Activated CD8-positive, alpha-beta memory T cell treated with anti-CD3 and anti-CD28 coated beads, Interleukin-2, amount 10 ng/mL, durations not matched to agents 7 days and 5 days (primary cell): ENCODE results near the gene MAGI3. TPM values are rescaled to one million over a fixed set of nuclear protein-coding genes. Genes with fewer than 3 reads are reported as not detected.
"Not testable (repeated sequence)": the region's sequence is repeated elsewhere in the genome, so short reads cannot be mapped to it uniquely, and the experiment has no call there.

Experiments used
- ATAC-seq: fragments of 150-1000 bp; cut with Tn5 transposase; one replicate; pipeline ENCODE4 v1.10.0; 2021; ENCODE audit warnings: moderate library complexity
- CTCF ChIA-PET: fragments of 350-600 bp; sonication (Branson Sonifier 250); formaldehyde crosslinking; loops from one replicate; lab custom pipeline; 2021; ENCODE audit warnings: antibody characterized with exemption; lab: Charles Lee
- DNase-seq: peaks from one replicate; pipeline ENCODE4 v3.0.0-alpha.2; 2020
- H3K27ac Mint-ChIP-seq: one replicate; pipeline ENCODE4 v1.8.0; 2021; ENCODE audit warnings: mild to moderate bottlenecking, mixed read lengths
- H3K27me3 Mint-ChIP-seq: one replicate; pipeline ENCODE4 v1.8.0; 2021; ENCODE audit warnings: mixed read lengths
- H3K36me3 Mint-ChIP-seq: one replicate; pipeline ENCODE4 v1.8.0; 2021; ENCODE audit warnings: mild to moderate bottlenecking, mixed read lengths
- H3K4me1 Mint-ChIP-seq: one replicate; pipeline ENCODE4 v1.8.0; 2021; ENCODE audit warnings: mixed read lengths
- H3K4me3 Mint-ChIP-seq: one replicate; pipeline ENCODE4 v1.8.0; 2021; ENCODE audit warnings: mild to moderate bottlenecking, moderate library complexity, mixed read lengths
- H3K9me3 Mint-ChIP-seq: one replicate; pipeline ENCODE4 v1.8.0; 2022; ENCODE audit warnings: low read depth, mixed read lengths
- total RNA-seq, 2 experiments: library from RNA; stranded (reverse); gene quantifications; one replicate each; pipeline ENCODE4 v1.2.3, GENCODE V29; 2021

Gene MAGI3
- total RNA-seq, 2 experiments from 2014 or later, result 6.5 to 9.8 TPM

DNA sequence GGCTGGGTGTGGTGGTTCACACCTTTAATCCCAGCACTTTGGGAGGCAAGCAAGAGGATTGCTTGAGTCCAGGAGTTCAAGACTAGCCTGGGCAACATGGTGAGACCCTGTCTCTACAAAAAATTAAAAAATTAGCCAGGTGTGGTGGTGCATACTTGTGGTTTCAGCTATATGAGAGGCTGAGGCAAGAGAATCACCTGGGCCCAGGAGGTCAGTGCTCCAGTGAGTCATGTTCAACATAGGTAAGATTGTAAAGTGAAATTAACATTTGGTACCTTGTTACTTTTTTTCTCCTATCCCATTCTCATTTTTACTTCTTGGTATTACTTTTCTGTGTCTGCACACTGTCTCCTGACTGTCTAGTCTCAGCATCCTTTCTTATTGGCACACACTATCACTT, 19.0 kb downstream of the MAGI3 start:
- no peak overlapping the region for H3K4me3 Mint-ChIP-seq
- no peaks in the 10 kb centered on the region for H3K36me3 Mint-ChIP-seq
- H3K9me3 Mint-ChIP-seq, result no peaks in the 10 kb centered on the region
- no peak for DNase-seq
- peaks cover 5% of the 10 kb centered on the region for H3K4me1 Mint-ChIP-seq
- CTCF ChIA-PET, result no interaction called here
- H3K27ac Mint-ChIP-seq, result no peak overlapping the region
- no peaks in the 10 kb centered on the region for H3K27me3 Mint-ChIP-seq
- ATAC-seq, result no peak

DNA sequence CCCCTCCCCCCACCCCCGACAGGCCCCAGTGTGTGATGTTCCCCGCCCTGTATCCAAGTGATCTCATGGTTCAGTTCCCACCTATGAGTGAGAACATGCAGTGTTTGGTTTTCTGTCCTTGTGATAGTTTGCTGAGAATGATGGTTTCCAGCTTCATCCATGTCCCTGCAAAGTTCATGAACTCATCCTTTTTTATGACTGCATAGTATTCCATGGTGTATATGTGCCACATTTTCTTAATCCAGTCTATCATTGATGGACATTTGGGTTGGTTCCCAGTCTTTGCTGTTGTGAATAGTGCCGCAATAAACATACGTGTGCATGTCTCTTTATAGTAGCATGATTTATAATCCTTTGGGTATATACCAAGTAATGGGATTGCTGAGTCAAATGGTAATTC, 21.7 kb downstream of the MAGI3 start:
- H3K36me3 Mint-ChIP-seq, DNase-seq, H3K27ac Mint-ChIP-seq, CTCF ChIA-PET, H3K9me3 Mint-ChIP-seq, ATAC-seq, H3K4me1 Mint-ChIP-seq, H3K4me3 Mint-ChIP-seq, H3K27me3 Mint-ChIP-seq: not testable (repeated sequence)

DNA sequence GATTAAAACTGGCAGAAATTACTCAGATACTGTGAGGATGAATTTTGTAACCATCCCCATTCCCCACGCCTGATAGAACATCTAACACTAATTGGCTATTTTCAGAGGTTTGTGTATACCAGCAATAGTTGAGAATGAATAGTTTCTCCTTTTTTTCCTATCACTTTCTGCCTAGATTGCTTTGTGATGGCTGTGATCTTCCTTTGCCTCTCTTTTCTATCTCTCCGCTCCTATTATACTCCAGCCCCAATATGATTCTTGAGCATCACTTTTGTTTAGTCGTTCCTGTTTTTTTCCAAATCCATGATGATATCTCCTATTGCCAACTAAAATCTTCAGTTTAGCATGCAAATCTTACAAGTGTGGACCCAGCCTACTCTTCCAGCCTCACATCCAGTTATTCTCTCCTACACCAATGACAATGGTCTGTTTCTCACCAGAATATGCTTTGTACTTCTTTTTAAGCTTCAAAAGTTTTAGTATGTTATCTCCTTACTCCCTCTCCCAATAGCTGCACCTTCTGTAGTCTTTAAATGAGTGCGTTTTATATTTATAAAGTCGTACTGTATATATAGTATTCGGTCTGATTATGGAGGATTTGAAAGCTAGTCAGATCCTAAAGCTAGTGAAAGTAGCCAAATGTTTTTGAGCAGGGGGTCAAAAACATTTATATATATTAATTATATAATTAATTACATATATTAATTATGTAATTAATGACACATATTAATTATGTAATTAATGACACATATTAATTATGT, 25.2 kb downstream of the MAGI3 start:
- ATAC-seq (peak; percentile 69), DNase-seq (no peak)
- Mint-ChIP-seq H3K27ac (no peak overlapping the region), H3K9me3 (no peaks in the 10 kb centered on the region), H3K27me3 (no peaks in the 10 kb centered on the region), H3K36me3 (no peaks in the 10 kb centered on the region), H3K4me1 (no peaks in the 10 kb centered on the region), H3K4me3 (no peak overlapping the region)
- CTCF ChIA-PET, result no interaction called here

DNA sequence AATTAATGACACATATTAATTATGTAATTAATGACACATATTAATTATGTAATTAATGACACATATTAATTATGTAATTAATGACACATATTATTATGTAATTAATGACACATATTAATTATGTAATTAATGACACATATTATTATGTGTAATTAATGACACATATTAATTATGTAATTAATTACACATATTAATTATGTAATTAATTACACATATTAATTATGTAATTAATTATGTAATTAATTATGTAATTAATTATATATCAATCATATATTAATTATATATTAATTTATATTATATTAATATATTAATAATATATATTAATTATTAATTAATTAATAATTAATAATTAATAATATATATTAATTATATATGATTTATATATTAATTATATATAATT, 25.8 kb downstream of the MAGI3 start:
- H3K9me3 Mint-ChIP-seq, H3K4me1 Mint-ChIP-seq, ATAC-seq, CTCF ChIA-PET, H3K27me3 Mint-ChIP-seq, H3K4me3 Mint-ChIP-seq, H3K36me3 Mint-ChIP-seq, H3K27ac Mint-ChIP-seq, DNase-seq: not testable (repeated sequence)

DNA sequence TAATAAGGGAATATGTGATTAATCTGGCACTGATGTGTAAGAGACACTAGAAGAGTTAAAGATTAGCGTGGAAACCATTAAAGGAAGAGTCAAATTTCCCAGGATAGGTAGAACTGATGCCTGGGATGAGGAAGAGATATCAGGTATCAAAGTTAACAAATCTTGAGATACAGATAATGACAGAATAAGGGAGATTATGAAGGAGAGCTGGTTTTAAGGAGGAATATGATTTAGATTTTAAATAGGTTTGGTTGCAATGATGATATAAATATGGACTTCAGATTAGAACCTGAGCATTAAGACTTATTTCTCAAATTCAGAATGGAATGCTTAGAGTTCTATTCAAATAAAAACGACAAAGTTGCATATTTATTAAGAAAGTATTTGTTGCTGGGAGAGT, 26.2 kb downstream of the MAGI3 start:
- DNase-seq, result no peak
- H3K27me3 Mint-ChIP-seq, result no peaks in the 10 kb centered on the region
- ATAC-seq, result no peak
- no peak overlapping the region for H3K4me3 Mint-ChIP-seq
- H3K9me3 Mint-ChIP-seq, result no peaks in the 10 kb centered on the region
- no peaks in the 10 kb centered on the region for H3K36me3 Mint-ChIP-seq
- no peaks in the 10 kb centered on the region for H3K4me1 Mint-ChIP-seq
- CTCF ChIA-PET, result no interaction called here
- H3K27ac Mint-ChIP-seq, result no peak overlapping the region

DNA sequence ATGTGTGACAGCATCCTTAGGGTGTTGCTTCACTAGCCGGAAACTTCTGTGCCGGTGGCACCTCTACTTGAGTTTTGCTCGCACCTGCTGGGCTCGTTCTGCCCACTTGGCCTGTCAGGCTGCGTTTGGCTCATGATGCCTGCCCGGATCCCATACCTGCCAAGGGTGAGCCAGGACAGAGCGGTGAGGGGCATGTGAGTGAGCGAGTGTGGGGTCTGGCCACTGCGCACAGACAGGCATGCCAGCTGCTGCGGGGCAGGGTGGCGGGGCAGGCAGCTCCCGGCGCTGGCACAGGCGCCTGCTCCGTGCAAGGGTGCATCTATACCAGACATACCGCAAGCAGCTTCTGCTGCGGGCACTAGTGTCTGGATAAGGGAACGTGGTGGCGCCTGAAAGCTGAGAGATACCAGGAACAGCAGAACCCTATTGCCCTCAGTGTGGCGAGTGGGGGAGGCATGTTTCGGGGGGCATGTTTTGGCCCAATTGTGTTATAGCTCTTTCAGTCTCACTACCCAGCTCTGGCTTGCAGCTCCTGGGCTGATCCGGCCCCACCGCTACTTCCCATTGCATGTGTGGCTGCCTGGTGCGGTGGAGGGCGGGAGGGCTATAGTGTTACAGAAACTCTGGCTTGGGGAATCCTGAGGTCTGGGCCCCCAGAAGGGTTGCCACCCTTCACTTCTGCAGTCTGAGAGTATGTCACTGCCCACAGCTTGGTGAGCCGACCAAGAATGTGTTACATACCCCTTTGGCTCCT, 32.2 kb downstream of the MAGI3 start:
- H3K27ac Mint-ChIP-seq, result no peak overlapping the region
- H3K27me3 Mint-ChIP-seq, result no peaks in the 10 kb centered on the region

DNA sequence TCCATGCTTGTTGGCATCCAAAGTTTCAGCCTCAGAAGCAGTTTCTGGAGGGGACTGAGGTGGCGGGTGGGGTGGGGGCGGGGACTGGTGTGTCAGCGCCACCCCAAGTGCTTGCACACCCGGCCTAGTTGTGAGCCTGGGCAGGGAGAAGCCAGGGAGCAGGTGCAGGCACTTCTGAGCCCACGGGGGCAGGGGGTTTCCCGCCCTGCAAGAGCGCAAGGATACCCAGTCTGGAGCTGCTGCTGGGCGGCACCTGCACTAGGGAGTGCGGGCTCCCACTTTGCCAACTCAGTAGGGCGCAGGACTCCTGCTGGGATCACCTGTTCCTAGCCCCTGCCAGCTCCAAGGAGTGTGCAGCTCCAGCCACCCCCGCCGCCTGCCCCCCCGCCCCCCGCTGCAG, 33.5 kb downstream of the MAGI3 start:
- H3K27ac Mint-ChIP-seq, result no peak overlapping the region
- ATAC-seq (no peak), DNase-seq (no peak)
- H3K27me3 Mint-ChIP-seq, result no peaks in the 10 kb centered on the region
- CTCF ChIA-PET, result no interaction called here
- no peaks in the 10 kb centered on the region for H3K36me3 Mint-ChIP-seq
- H3K4me3 Mint-ChIP-seq, result no peak overlapping the region
- no peaks in the 10 kb centered on the region for H3K4me1 Mint-ChIP-seq
- H3K9me3 Mint-ChIP-seq, result no peaks in the 10 kb centered on the region

More for the DNA sequence above, 32.2 kb downstream of the MAGI3 start:
- no peaks in the 10 kb centered on the region for H3K9me3 Mint-ChIP-seq
- no peaks in the 10 kb centered on the region for H3K36me3 Mint-ChIP-seq
- H3K4me1 Mint-ChIP-seq, result no peaks in the 10 kb centered on the region
- DNase-seq (no peak), ATAC-seq (no peak)
- no peak overlapping the region for H3K4me3 Mint-ChIP-seq
- CTCF ChIA-PET, result no interaction called here

DNA sequence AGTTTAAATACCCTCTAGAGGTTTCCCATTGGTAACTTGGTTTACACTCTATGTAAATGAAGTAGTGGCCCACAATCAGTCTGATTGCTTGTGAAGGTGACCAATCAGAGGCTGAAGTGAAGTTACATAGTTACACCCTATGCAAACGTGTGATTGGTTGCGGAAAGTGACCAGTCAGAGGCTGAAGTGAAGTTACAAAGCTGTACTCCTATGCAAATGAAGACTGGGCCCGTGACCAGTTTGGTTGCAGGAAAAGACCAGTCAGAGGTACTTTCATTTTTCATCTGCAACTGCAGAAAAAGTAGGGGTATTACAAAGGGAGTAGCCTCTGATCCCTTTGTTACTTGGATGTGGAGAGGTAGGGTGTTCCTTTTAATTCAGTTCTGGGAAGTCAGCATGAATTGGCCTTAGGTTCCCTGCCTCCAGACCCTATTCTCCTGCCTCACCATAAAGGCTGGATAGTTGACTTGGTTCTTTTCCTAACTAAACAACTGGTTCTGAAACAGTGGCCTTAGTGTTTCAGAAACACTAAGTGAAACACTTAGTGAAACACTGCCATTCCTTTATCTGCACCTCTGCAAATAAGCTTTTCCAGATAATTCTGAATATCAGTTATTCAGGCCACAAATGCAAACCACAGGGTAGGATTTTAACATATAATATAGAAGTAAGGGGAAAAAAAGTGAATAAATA, 39.3 kb downstream of the MAGI3 start:
- Mint-ChIP-seq H3K27ac (no peak overlapping the region), H3K27me3 (no peaks in the 10 kb centered on the region), H3K4me1 (no peaks in the 10 kb centered on the region), H3K4me3 (no peak overlapping the region), H3K9me3 (no peaks in the 10 kb centered on the region), H3K36me3 (no peaks in the 10 kb centered on the region)
- CTCF ChIA-PET, result no interaction called here
- ATAC-seq (no peak), DNase-seq (no peak)

DNA sequence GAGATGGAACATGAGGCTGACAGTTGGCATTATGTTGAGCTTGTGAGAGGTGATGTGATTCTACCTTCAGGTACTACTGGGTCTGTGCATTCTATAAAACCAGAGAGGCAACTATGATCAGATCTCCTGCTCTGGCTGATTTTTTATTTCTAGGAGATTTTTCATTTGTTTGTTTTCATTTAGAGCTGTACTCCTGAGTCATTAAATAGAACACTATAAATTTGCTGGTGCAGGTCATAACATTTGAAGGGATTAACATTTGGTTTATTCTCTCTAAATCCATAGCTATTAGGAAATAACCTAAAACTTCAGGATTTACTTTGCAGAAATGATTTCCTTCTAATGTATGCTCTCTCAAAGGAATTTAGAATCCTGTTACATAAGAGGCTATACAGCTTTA, 42.9 kb downstream of the MAGI3 start:
- Mint-ChIP-seq H3K4me3 (no peak overlapping the region), H3K27ac (no peak overlapping the region), H3K36me3 (no peaks in the 10 kb centered on the region), H3K9me3 (no peaks in the 10 kb centered on the region), H3K4me1 (no peaks in the 10 kb centered on the region), H3K27me3 (no peaks in the 10 kb centered on the region)
- no peak for DNase-seq
- ATAC-seq, result no peak
- CTCF ChIA-PET, result no interaction called here

DNA sequence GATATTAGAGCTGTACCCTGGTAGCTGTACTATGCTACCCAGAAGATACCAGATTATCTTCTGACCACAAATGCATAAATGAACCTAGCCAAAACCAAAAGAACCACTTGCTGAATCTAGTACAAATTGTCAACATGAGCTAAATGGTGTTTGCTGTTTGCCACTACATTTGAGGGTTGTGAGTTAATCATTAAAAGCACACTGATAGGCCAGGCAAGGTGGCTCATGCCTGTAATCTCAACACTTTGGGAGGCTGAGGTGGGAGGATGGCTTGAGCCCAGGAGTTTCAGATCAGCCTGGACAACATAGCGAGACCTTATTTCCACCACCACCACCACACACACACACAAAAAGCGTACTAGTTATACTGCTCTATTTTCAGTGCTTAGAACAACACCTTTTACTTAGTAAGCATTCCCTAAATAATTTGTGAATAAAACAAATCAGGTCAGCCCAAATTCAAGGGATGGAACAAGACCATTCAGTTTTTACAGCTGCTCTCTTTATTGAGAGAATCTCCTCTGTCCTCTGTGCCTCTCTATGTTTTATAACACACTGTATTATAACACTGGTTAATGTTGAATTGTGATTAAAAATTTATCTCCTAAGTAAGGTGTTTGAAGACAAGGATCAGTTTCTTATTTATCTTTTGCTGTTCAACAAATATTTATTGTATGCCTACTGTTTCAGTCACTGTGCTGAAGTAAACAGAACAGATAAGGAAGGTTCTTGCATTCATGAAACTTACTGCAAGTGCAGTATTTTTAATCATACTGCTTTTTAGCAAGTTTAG, 44.0 kb downstream of the MAGI3 start:
- H3K36me3 Mint-ChIP-seq, result no peaks in the 10 kb centered on the region
- H3K4me1 Mint-ChIP-seq, result no peaks in the 10 kb centered on the region
- H3K4me3 Mint-ChIP-seq, result no peak overlapping the region
- ATAC-seq (no peak), DNase-seq (no peak)
- no peaks in the 10 kb centered on the region for H3K27me3 Mint-ChIP-seq
- no peak overlapping the region for H3K27ac Mint-ChIP-seq
- CTCF ChIA-PET, result no interaction called here
- no peaks in the 10 kb centered on the region for H3K9me3 Mint-ChIP-seq

DNA sequence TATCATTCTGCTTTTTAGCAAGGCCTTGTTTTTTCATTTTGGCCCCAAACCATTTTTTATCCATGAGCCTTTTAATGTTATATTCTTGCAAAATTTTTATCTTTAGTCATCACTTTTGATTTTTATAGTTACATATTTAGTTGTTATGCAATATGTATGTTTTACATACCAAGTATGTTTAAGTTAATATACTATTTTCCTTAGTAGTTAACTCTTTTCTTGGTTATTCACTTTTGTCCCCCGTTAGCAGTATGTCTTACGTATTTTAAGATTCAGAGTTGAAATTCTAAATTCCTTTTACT, 44.5 kb downstream of the MAGI3 start:
- no peak for DNase-seq
- Mint-ChIP-seq H3K4me1 (no peaks in the 10 kb centered on the region), H3K9me3 (no peaks in the 10 kb centered on the region), H3K36me3 (no peaks in the 10 kb centered on the region), H3K4me3 (no peak overlapping the region), H3K27ac (no peak overlapping the region), H3K27me3 (no peaks in the 10 kb centered on the region)
- ATAC-seq, result no peak
- CTCF ChIA-PET, result no interaction called here

DNA sequence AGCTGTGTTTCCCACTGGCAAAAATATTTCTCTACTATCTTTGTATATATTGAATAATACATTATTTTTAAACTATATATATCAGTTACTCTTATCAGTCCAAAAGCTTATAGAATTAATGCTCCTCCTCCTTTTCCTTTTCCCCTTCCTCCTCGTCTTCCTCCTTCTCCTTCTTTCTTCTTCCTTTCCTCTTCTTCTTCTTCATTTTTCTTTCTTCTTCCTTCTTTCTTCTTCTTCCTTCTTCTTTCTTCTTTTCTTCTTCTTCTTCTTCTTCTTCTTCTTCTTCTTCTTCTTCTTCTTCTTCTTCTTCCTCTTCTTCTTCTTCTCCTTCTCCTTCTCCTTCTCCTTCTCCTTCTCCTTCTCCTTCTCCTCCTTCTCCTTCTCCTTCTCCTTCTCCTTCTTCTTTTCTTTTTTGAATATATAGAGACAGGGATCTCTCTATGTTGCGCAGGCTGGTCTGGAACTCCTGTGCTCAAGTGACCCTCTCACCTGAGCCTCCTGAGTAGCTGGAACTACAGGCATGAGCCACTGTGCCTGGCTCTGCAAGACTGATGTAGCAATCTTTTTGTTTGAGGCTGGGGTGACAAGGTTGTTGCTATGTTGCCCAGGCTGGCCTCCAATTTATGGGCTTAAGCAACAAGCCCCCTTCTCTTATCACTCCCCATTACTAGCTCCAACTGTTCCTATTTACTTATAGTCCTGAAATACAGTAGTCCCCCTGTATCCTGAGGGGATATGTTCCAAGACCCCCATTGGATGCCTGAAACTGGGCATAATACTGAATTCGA, 47.4 kb downstream of the MAGI3 start:
- CTCF ChIA-PET, result no interaction called here
- no peak overlapping the region for H3K27ac Mint-ChIP-seq
- H3K4me3 Mint-ChIP-seq, result no peak overlapping the region

More for the DNA sequence above, 47.4 kb downstream of the MAGI3 start:
- H3K36me3 Mint-ChIP-seq, result no peaks in the 10 kb centered on the region
- no peak for DNase-seq
- no peaks in the 10 kb centered on the region for H3K9me3 Mint-ChIP-seq
- ATAC-seq, result no peak
- no peaks in the 10 kb centered on the region for H3K27me3 Mint-ChIP-seq
- H3K4me1 Mint-ChIP-seq, result no peaks in the 10 kb centered on the region
